Kidney (tissue), 14 donors: Measurements from ENCODE around the gene OR52J3. TPM values are rescaled to one million over a fixed set of nuclear protein-coding genes. Genes with fewer than 3 reads are reported as not detected.
"Not testable (repeated sequence)": the region's sequence is repeated elsewhere in the genome, so short reads cannot be mapped to it uniquely, and the experiment has no call there.

Experiments
- DNase-seq, 5 donors: peaks; one replicate each; pipeline ENCODE4 v3.0.0-alpha.2; 2013 to 2020
- FAIRE-seq: peaks from 2 replicates; lab custom pipeline; 2012; peaks lifted over from hg19 to GRCh38; lab: Jason Lieb, UNC
- H3K27ac ChIP-seq, 2 donors: one replicate each; pipeline ENCODE4 v1.7.0; 2013; ENCODE audit warnings: low read depth in 2 of 2, low read length in 2 of 2, inconsistent platforms in 1 of 2
- H3K27me3 ChIP-seq: one replicate; pipeline ENCODE4 v1.7.1; 2013; ENCODE audit warnings: low read length, inconsistent platforms; ENCODE audit not compliant: control insufficient read depth, insufficient read depth
- H3K36me3 ChIP-seq, 3 donors: one replicate each; pipeline versions ENCODE4 v1.7.0 to v1.7.1; 2013; ENCODE audit warnings: low read length in 3 of 3, control low read depth in 1 of 3, inconsistent platforms in 1 of 3; ENCODE audit not compliant: insufficient read depth in 3 of 3, control insufficient read depth in 2 of 3
- H3K4me1 ChIP-seq, 3 donors: one replicate each; pipeline versions ENCODE4 v1.7.0 to v1.7.1; 2013; ENCODE audit warnings: low read length in 3 of 3, inconsistent platforms in 1 of 3, low read depth in 1 of 3; ENCODE audit not compliant: control insufficient read depth in 2 of 3, insufficient read depth in 2 of 3
- H3K4me3 ChIP-seq, 3 donors: one replicate each; pipeline versions ENCODE4 v1.7.0 to v1.8.1; 2013; ENCODE audit warnings: low read length in 3 of 3, control low read depth in 1 of 3, inconsistent platforms in 1 of 3
- H3K9ac ChIP-seq, 3 donors: one replicate each; pipeline versions ENCODE4 v1.7.0 to v1.7.1; 2013; ENCODE audit warnings: low read length in 3 of 3, control low read depth in 1 of 3, inconsistent platforms in 1 of 3
- H3K9me3 ChIP-seq, 3 donors: one replicate each; pipeline versions ENCODE4 v1.7.0 to v1.7.1; 2013; ENCODE audit warnings: low read length in 3 of 3, control low read depth in 1 of 3, inconsistent platforms in 1 of 3; ENCODE audit not compliant: control insufficient read depth in 2 of 3, insufficient read depth in 1 of 3
- intact Hi-C: fragments of 100-400 bp; cut with DNase I; formaldehyde crosslinking; loops from one replicate; pipeline ENCODE4 v1.11.1; 2022
- polyA plus RNA-seq: library from polyadenylated mRNA; stranded (reverse); fragments of 350-450 nt; fragmentation: Illumina TruSeq; extraction: RNeasy Lipid Tissue Mini Kit (QIAGEN cat#74804); gene quantifications from one replicate; pipeline ENCODE4 v1.2.3, GENCODE V29; 2014; ENCODE audit warnings: low read depth, low replicate concordance; ENCODE audit not compliant: insufficient read depth
- total RNA-seq: library from RNA; stranded (reverse); fragmentation: NEBNext Ultra II Directional; extraction: Animal tissue kit (Norgen Biotek cat#: 25700); gene quantifications from one replicate; pipeline ENCODE4 v1.2.1, GENCODE V29; 2021
- TF ChIP-seq, protein P1 (sequence below): IDR thresholded peaks from 3 replicates; pipeline ENCODE4 v1.5.1; 2012; ENCODE audit warnings: mild to moderate bottlenecking, moderate library complexity, borderline replicate concordance; ENCODE audit not compliant: insufficient read depth; ENCODE audit errors: extremely low read depth
- donor health status: control.
- donor health status: control.
- donor health status: control.
- donor health status: control.
- donor health status: control.
- donor health status: DM: yes; HTN: yes; CAD: no.
- donor health status: Normal renal cell carcinoma (clear cell type).

Gene OR52J3
- total and polyA plus RNA-seq, 2 donors from 2014 or later, result not detected

GRCh38 chr11:5043380-5043779, 2.9 kb upstream of the OR52J3 start:
- no peaks in the 10 kb centered on the region for H3K4me1 ChIP-seq
- no peaks in the 10 kb centered on the region for H3K36me3 ChIP-seq
- H3K27ac ChIP-seq, result no peak overlapping the region
- FAIRE-seq, result no peak
- TF ChIP-seq, protein P1, sequence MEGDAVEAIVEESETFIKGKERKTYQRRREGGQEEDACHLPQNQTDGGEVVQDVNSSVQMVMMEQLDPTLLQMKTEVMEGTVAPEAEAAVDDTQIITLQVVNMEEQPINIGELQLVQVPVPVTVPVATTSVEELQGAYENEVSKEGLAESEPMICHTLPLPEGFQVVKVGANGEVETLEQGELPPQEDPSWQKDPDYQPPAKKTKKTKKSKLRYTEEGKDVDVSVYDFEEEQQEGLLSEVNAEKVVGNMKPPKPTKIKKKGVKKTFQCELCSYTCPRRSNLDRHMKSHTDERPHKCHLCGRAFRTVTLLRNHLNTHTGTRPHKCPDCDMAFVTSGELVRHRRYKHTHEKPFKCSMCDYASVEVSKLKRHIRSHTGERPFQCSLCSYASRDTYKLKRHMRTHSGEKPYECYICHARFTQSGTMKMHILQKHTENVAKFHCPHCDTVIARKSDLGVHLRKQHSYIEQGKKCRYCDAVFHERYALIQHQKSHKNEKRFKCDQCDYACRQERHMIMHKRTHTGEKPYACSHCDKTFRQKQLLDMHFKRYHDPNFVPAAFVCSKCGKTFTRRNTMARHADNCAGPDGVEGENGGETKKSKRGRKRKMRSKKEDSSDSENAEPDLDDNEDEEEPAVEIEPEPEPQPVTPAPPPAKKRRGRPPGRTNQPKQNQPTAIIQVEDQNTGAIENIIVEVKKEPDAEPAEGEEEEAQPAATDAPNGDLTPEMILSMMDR, result no peak
- H3K27me3 ChIP-seq, result no peaks in the 10 kb centered on the region
- H3K9ac ChIP-seq, result no peak overlapping the region
- H3K4me3 ChIP-seq, result no peak overlapping the region
- H3K9me3 ChIP-seq, result no peaks in the 10 kb centered on the region
- intact Hi-C loops, result no loop called here
- DNase-seq, result no peak

DNA sequence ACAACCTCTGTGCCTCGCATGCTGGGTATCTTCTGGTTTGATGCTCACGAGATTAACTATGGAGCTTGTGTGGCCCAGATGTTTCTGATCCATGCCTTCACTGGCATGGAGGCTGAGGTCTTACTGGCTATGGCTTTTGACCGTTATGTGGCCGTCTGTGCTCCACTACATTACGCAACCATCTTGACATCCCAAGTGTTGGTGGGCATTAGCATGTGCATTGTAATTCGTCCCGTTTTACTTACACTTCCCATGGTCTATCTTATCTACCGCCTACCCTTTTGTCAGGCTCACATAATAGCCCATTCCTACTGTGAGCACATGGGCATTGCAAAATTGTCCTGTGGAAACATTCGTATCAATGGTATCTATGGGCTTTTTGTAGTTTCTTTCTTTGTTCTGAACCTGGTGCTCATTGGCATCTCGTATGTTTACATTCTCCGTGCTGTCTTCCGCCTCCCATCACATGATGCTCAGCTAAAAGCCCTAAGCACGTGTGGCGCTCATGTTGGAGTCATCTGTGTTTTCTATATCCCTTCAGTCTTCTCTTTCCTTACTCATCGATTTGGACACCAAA, 516 bp downstream of the OR52J3 start:
- Histone ChIP-seq H3K36me3 (no peaks in the 10 kb centered on the region), H3K27ac (no peak overlapping the region), H3K4me3 (no peak overlapping the region), H3K4me1 (no peaks in the 10 kb centered on the region), H3K27me3 (no peaks in the 10 kb centered on the region), H3K9me3 (no peaks in the 10 kb centered on the region), H3K9ac (no peak overlapping the region)
- DNase-seq (no peak), FAIRE-seq (no peak)
- intact Hi-C loops, result no loop called here
- TF ChIP-seq, protein P1, result no peak

- H3K4me3 ChIP-seq, H3K27ac ChIP-seq, H3K9me3 ChIP-seq, FAIRE-seq, H3K4me1 ChIP-seq, H3K36me3 ChIP-seq, intact Hi-C loops, H3K27me3 ChIP-seq, DNase-seq, H3K9ac ChIP-seq: not testable (repeated sequence)
Measured at GRCh38 chr11:5058679-5059078, 12.4 kb downstream of the OR52J3 start.

GRCh38 chr11:5059391-5059790, 13.1 kb downstream of the OR52J3 start, which contains the start of gene OR52E2:
TSS of gene OR52E2 (minus strand) at chr11:5059627. CDS start at chr11:5059627, 0 bp downstream.
- TF ChIP-seq, protein P1, result no peak
- no peak for FAIRE-seq
- H3K9me3 ChIP-seq, result no peaks in the 10 kb centered on the region
- no peak within 1 kb of the TSS for H3K9ac ChIP-seq
- no peak for DNase-seq
- no peaks in the 10 kb centered on the region for H3K36me3 ChIP-seq
- no peak within 1 kb of the TSS for H3K4me3 ChIP-seq
- H3K4me1 ChIP-seq, result no peaks in the 10 kb centered on the region
- H3K27me3 ChIP-seq, result no peaks in the 10 kb centered on the region
- H3K27ac ChIP-seq, result no peak within 1 kb of the TSS
- intact Hi-C loops, result no loop called here
